ENCODE results near the gene HAP1. TPM values are rescaled to one million over a fixed set of nuclear protein-coding genes. Genes with fewer than 3 reads are reported as not detected.
A peak's percentile ranks its signal among the peaks of the same experiment; 100 is the strongest.
"Not testable (repeated sequence)": the region's sequence is repeated elsewhere in the genome, so short reads cannot be mapped to it uniquely, and the experiment has no call there.

Gene HAP1
- total RNA-seq, 1 donor from 2014 or later = 0.62 TPM

DNA sequence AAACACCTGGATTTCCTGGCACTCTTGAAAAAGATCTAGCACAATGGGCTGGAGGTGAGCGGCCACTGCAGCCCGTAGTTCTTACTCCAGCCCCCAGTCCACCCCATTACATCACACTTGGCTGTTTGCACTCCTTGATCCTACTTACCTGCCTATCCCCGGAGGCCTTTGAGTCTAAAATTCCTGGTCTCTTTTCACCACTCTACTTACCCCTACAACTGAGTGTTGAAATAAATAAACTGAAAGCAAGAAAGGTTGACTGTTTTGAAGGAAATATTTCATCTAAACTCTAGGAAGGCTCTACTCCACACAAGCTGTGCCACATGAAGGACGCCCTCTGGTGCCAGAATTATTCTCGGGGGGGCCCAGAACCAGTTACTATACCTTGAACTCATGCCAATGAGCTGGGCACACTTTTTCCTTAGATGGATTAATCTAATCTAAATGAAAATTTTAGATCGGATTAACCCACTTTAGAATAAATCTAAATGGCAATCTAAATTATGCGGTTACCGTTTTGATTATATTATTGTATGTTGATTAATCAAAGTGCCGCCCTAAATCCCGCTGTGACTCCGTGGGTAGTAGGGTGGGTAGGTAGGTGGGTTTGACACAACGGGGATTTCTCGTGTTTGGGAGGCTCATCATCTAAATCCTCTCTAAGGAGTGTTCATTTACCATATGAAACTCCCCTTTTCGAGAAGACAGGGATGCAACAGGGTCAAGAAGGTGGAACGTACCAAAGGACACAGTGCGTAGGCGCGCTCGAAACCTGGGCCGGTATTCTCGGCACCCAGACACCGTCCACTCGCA lies 46.4 kb downstream of the HAP1 start:
- Histone ChIP-seq H3K27ac (peak overlapping the region; percentile 100), H3K4me1 (peaks cover 36% of the 10 kb centered on the region), H3K9me3 (no peaks in the 10 kb centered on the region), H3K36me3 (peaks cover 38% of the 10 kb centered on the region), H3K4me3 (peak overlapping the region; percentile 81), H3K27me3 (ENCODE audit: low read depth) (no peaks in the 10 kb centered on the region)
- peak; percentile 64 for DNase-seq
- ATAC-seq = peak; percentile 1 to 15
- intact Hi-C loops (cut with DNase I) = no loop called here
- peak; percentile 20 for TF ChIP-seq CTCF (IDR thresholded peaks at IDR 0.05)

DNA sequence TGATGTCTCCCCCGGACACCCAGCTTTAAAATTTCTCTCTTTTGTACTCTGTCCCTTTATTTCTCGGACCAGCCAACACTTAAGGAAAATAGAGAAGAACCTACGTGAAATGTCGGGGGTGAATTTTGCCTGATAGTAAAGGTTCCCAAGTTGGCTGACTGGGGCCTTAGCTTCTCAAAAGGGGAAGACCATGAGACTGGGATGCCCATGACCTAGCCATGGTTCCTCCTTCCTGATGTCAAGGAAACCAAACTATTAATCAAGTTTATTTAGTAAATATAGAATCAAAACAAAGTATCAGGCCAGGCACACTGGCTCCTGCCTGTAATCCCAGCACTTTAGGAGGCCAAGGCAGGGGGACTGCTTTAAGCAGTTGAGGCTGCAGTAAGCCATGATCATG lies 48.2 kb downstream of the HAP1 start:
- DNase-seq (no peak), ATAC-seq (no peak)
- Histone ChIP-seq H3K27me3 (ENCODE audit: low read depth) (no peaks in the 10 kb centered on the region), H3K36me3 (peaks cover 20% of the 10 kb centered on the region), H3K27ac (no peak overlapping the region), H3K4me1 (peaks cover 26% of the 10 kb centered on the region), H3K4me3 (no peak overlapping the region), H3K9me3 (no peaks in the 10 kb centered on the region)
- intact Hi-C loops (cut with DNase I) = no loop called here
- TF ChIP-seq CTCF (IDR thresholded peaks at IDR 0.05) = no peak

DNA sequence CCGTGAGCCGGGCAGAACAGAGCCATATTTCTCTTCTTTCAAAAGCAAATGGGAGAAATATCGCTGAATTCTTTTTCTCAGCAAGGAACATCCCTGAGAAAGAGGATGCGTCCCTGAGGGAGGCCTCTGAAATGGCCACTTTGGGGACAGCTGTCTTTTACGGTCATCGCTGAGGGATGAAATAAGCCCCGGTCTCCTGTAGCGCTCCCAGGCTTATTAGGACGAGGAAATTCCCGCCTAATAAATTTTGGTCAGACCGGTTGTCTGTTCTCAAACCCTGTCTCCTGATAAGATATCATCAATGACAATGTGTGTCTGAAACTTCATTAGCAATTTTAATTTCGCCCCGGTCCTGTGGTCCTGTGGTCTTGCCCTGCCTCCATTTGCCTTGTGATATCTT lies 48.7 kb downstream of the HAP1 start:
- intact Hi-C loops (cut with DNase I); H3K4me3 ChIP-seq; H3K27ac ChIP-seq; H3K9me3 ChIP-seq; DNase-seq; H3K27me3 ChIP-seq (ENCODE audit: low read depth); ATAC-seq: not testable (repeated sequence)
- peaks cover 20% of the 10 kb centered on the region for H3K4me1 ChIP-seq
- H3K36me3 ChIP-seq = peaks cover 15% of the 10 kb centered on the region

GRCh38 chr17:41684035-41684434 lies 50.4 kb downstream of the HAP1 start:
- no peak for TF ChIP-seq CTCF (IDR thresholded peaks at IDR 0.05)
- DNase-seq (no peak), ATAC-seq (no peak)
- H3K9me3 ChIP-seq = no peaks in the 10 kb centered on the region
- no peak overlapping the region for H3K27ac ChIP-seq
- H3K4me1 ChIP-seq = peaks cover 16% of the 10 kb centered on the region
- H3K4me3 ChIP-seq = no peak overlapping the region
- no peaks in the 10 kb centered on the region for H3K36me3 ChIP-seq
- intact Hi-C loops (cut with DNase I) = no loop called here
- no peaks in the 10 kb centered on the region for H3K27me3 ChIP-seq (ENCODE audit: low read depth)

DNA sequence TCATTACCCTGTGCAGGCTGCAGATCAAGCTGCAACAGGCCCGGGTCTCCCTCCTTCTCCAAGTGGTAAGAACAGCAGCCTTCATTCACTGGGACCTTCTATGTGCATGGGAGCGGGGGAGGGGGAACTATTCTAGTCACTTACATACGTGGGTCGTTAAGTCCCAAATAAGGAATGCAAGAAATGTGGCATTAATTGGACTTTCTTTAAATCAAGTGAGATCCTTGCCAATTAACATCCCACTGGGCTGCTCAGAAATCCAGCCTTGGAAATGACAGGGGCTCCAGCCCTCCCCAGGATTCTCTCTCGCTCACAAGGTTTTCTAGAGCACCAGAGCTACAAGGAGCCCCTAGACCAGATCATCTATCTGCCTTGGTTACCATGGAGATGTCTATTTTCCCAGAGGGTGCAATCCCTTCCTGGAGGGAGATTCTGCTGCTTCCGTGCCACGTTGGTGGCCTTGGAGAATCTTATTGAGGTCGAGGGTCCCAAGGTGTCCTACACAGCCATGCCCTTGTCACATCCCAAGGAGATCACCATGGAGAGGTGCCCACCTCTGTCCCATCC lies 50.9 kb downstream of the HAP1 start:
- no peaks in the 10 kb centered on the region for H3K36me3 ChIP-seq

More for the DNA sequence above, 50.9 kb downstream of the HAP1 start:
- intact Hi-C loops (cut with DNase I) = no loop called here
- Histone ChIP-seq H3K27me3 (ENCODE audit: low read depth) (no peaks in the 10 kb centered on the region), H3K27ac (no peak overlapping the region), H3K9me3 (no peaks in the 10 kb centered on the region), H3K4me3 (no peak overlapping the region), H3K4me1 (peaks cover 16% of the 10 kb centered on the region)
- DNase-seq (no peak), ATAC-seq (no peak)
- no peak for TF ChIP-seq CTCF (IDR thresholded peaks at IDR 0.05)
